HUES6 (cell line): ENCODE measurements around the gene TLE1.
A peak's percentile ranks its signal among the peaks of the same experiment; 100 is the strongest.
"Not testable (repeated sequence)": the region's sequence is repeated elsewhere in the genome, so short reads cannot be mapped to it uniquely, and the experiment has no call there.

Experiments used
- H3K27ac ChIP-seq: 2 replicates; pipeline ENCODE4 v1.7.0; 2013; ENCODE audit warnings: low read depth, mild to moderate bottlenecking, low read length, inconsistent platforms
- H3K27me3 ChIP-seq: 2 replicates; pipeline ENCODE4 v1.6.1; 2013; ENCODE audit warnings: low read length; ENCODE audit not compliant: control insufficient read depth, insufficient read depth
- H3K36me3 ChIP-seq: 2 replicates; pipeline ENCODE4 v1.6.1; 2013; ENCODE audit warnings: low read length; ENCODE audit not compliant: control insufficient read depth, insufficient read depth
- H3K4me1 ChIP-seq: 2 replicates; pipeline ENCODE4 v1.6.1; 2013; ENCODE audit warnings: low read length; ENCODE audit not compliant: control insufficient read depth, insufficient read depth
- H3K4me3 ChIP-seq: 2 replicates; pipeline ENCODE4 v1.5.1; 2013; ENCODE audit warnings: low read depth, low read length
- H3K9ac ChIP-seq: one replicate; pipeline ENCODE4 v1.6.1; 2013; ENCODE audit warnings: mild to moderate bottlenecking, low read length
- H3K9me3 ChIP-seq: 2 replicates; pipeline ENCODE4 v1.6.1; 2013; ENCODE audit warnings: low read depth, low read length; ENCODE audit not compliant: control insufficient read depth, insufficient read depth

The TLE1 gene

GRCh38 chr9:81607593-81608288, 81.6 kb downstream of the TLE1 start:
- peaks cover 72% of the 10 kb centered on the region for H3K36me3 ChIP-seq
- H3K9ac ChIP-seq = no peak overlapping the region
- no peaks in the 10 kb centered on the region for H3K27me3 ChIP-seq
- H3K9me3 ChIP-seq = no peaks in the 10 kb centered on the region
- H3K27ac ChIP-seq = no peak overlapping the region
- no peak overlapping the region for H3K4me3 ChIP-seq
- H3K4me1 ChIP-seq = peaks cover 7% of the 10 kb centered on the region; the same call in 1 of the 2 replicates

- Histone ChIP-seq H3K36me3 (peaks cover 66% of the 10 kb centered on the region), H3K4me1 (peaks cover 18% of the 10 kb centered on the region)
- H3K27me3 ChIP-seq, H3K4me3 ChIP-seq, H3K9ac ChIP-seq, H3K27ac ChIP-seq, H3K9me3 ChIP-seq: not testable (repeated sequence)
Measured at GRCh38 chr9:81606261-81606660, 83.1 kb downstream of the TLE1 start.

DNA sequence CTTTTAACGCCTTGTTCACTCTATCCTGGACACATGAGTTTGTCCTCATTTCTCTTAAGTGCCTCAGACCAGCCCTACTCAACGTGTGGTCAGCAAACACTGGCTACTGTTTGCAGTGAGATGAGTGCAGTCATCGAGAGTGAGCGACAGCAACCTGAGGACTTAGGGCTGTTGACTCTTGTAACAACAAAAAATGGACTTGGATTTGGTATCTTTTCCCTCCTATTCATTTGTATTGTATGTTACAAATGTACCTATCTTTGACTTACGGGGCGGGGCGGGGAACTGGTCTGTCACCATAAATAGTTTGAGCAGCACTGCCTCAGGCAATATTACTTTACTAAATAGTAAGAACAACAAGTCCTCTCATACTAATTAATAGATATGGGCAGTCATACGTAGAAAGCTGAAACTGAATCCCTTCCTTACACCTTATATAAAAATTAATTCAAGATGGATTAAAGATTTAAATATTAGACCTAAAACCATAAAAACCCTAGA, 84.1 kb downstream of the TLE1 start:
- Histone ChIP-seq H3K9me3 (no peaks in the 10 kb centered on the region), H3K4me1 (peaks cover 28% of the 10 kb centered on the region), H3K4me3 (no peak overlapping the region), H3K36me3 (peaks cover 57% of the 10 kb centered on the region), H3K27ac (no peak overlapping the region), H3K9ac (no peak overlapping the region), H3K27me3 (no peaks in the 10 kb centered on the region)

- H3K27ac ChIP-seq = no peak overlapping the region
- H3K36me3 ChIP-seq = peaks cover 50% of the 10 kb centered on the region
- H3K9ac ChIP-seq = no peak overlapping the region
- H3K27me3 ChIP-seq = no peaks in the 10 kb centered on the region
- H3K4me1 ChIP-seq = peaks cover 29% of the 10 kb centered on the region
- H3K9me3 ChIP-seq = no peaks in the 10 kb centered on the region
- H3K4me3 ChIP-seq = no peak overlapping the region
Measured at GRCh38 chr9:81604306-81605169, 84.8 kb downstream of the TLE1 start.

- Histone ChIP-seq H3K27me3 (no peaks in the 10 kb centered on the region), H3K27ac (no peak overlapping the region), H3K9me3 (no peaks in the 10 kb centered on the region), H3K9ac (no peak overlapping the region), H3K4me3 (no peak overlapping the region), H3K36me3 (peaks cover 43% of the 10 kb centered on the region), H3K4me1 (peaks cover 40% of the 10 kb centered on the region)
Measured at GRCh38 chr9:81602887-81603680, 86.3 kb downstream of the TLE1 start.

DNA sequence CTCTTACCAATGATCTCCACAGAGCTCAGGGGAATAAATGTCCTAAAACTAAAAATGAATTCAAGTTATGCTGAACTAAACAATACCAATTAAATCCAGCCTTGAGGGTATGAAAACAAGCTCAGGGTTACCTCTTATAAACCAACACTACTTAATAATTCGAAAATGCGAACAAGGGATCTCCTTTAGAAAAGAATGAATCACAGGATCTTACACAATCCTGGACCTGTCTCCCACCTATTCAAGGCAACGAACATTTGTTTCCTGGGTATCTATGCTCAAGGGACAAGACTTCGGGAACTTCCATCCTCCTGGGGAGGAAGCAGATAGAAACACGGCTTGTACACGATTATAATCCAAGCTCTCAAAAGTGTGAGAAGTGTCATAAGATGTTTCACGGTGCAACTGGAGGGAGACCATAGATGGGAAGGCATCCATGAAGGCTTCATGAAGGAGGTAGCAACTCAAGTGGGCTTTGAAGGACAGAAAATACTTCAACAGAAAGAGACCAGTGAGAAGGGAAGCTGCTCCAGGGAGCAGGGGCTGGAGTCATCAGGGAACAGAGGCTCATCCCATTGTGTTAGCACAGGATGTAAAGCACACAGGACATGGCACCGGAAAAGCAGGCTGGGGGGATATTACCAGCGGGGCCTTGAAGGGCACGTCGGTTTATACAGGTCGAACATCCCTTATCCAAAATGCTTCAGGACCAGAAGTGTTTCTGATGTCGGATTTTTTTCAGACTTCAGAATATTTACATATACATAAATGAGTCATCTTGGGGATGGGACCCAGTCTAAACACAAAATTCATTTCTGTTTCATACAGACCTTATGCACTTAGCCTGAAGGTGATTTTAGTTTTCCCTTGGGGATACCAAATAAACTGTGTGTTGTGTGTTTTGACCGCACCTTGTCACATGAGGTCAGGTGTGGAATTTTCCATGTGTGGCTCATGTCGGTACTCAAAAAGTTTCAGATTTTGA, 87.4 kb downstream of the TLE1 start:
- Histone ChIP-seq H3K36me3 (peaks cover 33% of the 10 kb centered on the region), H3K9ac (no peak overlapping the region), H3K4me3 (no peak overlapping the region), H3K27me3 (no peaks in the 10 kb centered on the region), H3K4me1 (peaks cover 51% of the 10 kb centered on the region), H3K27ac (no peak overlapping the region), H3K9me3 (no peaks in the 10 kb centered on the region)

GRCh38 chr9:81600631-81601030, 88.7 kb downstream of the TLE1 start:
- Histone ChIP-seq H3K36me3 (peaks cover 33% of the 10 kb centered on the region), H3K4me1 (peaks cover 64% of the 10 kb centered on the region)

DNA sequence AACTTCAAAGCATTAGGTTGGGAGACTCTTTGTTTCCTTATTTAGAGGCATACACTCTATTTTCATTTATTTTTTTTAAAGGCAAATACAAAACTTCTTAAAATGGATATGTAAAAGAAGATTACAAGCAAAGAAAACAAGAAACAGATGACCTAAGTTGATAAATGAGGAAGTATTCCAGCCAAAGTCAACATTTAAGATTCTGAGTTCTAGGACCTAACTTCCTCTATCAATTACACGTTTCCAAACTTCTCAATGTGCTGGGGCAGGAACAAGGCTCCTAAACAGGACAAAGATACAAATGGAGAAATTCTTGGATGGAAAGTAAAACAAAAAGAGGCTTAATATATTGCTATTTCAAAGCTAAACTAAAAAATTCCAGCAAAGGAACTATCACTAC, 89.5 kb downstream of the TLE1 start:
- no peak overlapping the region for H3K4me3 ChIP-seq
- H3K36me3 ChIP-seq = peaks cover 32% of the 10 kb centered on the region
- no peaks in the 10 kb centered on the region for H3K9me3 ChIP-seq
- no peak overlapping the region for H3K9ac ChIP-seq
- H3K27me3 ChIP-seq = no peaks in the 10 kb centered on the region
- peaks cover 64% of the 10 kb centered on the region for H3K4me1 ChIP-seq
- H3K27ac ChIP-seq = no peak overlapping the region

More at GRCh38 chr9:81600631-81601030, 88.7 kb downstream of the TLE1 start:
- Histone ChIP-seq H3K27ac (no peak overlapping the region), H3K27me3 (no peaks in the 10 kb centered on the region), H3K4me3 (no peak overlapping the region), H3K9ac (no peak overlapping the region), H3K9me3 (no peaks in the 10 kb centered on the region)

- Histone ChIP-seq H3K9ac (no peak overlapping the region), H3K36me3 (peaks cover 24% of the 10 kb centered on the region), H3K27ac (no peak overlapping the region), H3K9me3 (no peaks in the 10 kb centered on the region), H3K4me3 (no peak overlapping the region), H3K27me3 (no peaks in the 10 kb centered on the region), H3K4me1 (peaks cover 64% of the 10 kb centered on the region)
Measured at GRCh38 chr9:81598811-81599210, 90.5 kb downstream of the TLE1 start.

GRCh38 chr9:81598123-81598497, 91.2 kb downstream of the TLE1 start:
- Histone ChIP-seq H3K4me1 (peaks cover 66% of the 10 kb centered on the region), H3K9ac (peak overlapping the region; percentile 20), H3K4me3 (no peak overlapping the region), H3K27me3 (no peaks in the 10 kb centered on the region), H3K27ac (no peak overlapping the region), H3K36me3 (peaks cover 21% of the 10 kb centered on the region), H3K9me3 (no peaks in the 10 kb centered on the region)
